GM18951 (cell line): ENCODE measurements around the gene SSX4B.
"Not testable (repeated sequence)": the region's sequence is repeated elsewhere in the genome, so short reads cannot be mapped to it uniquely, and the experiment has no call there.

Source experiments
- POLR2A ChIP-seq: IDR thresholded peaks from 4 replicates; pipeline ENCODE4 v1.6.1; 2011; ENCODE audit warnings: mild to moderate bottlenecking; ENCODE audit not compliant: insufficient read length, insufficient read depth; ENCODE audit errors: extremely low read depth
- in situ Hi-C: fragments of 300-500 bp; cut with MboI; formaldehyde crosslinking; loops from one replicate; pipeline ENCODE4 v1.12.0; 2022; ENCODE audit warnings: low sequenced_read_pairs, mixed read lengths, inconsistent platforms; ENCODE audit not compliant: unreplicated experiment

Gene SSX4B

GRCh38 chrX:48357681-48358080, 54.1 kb downstream of the SSX4B start:
- in situ Hi-C loops, result no loop called here
- no peak for TF ChIP-seq POLR2A

- in situ Hi-C loops, result not testable (repeated sequence)
These were observed 55.3 kb downstream of the SSX4B start, which contains the start of gene SSX3 for GRCh38 chrX:48356315-48357094. Gene SSX3, minus strand, starts transcription at chrX:48356703. Its CDS starts 1,454 bp downstream, at chrX:48355249.
